ENCODE results near the gene CEP43.

The CEP43 gene

GRCh38 chr6:166952567-166953486 is 46.4 kb upstream of the CEP43 start:
- H3K4me3 ChIP-seq (replicated peaks; ENCODE audit: insufficient read depth, low read length) = no peak overlapping the region
- no peak for TF ChIP-seq REST (IDR thresholded peaks at IDR 0.05; ENCODE audit: insufficient replicate concordance, low read depth)
- no peak for TF ChIP-seq POLR2AphosphoS5 (IDR thresholded peaks at IDR 0.05; ENCODE audit: low read depth)
- no peak for TF ChIP-seq GABPA (IDR thresholded peaks at IDR 0.05; ENCODE audit: low read depth)
- TF ChIP-seq SPI1 (IDR thresholded peaks at IDR 0.05; ENCODE audit: borderline replicate concordance, low read depth) = no peak
- H3K27me3 ChIP-seq (ENCODE audit: insufficient read depth, poor library complexity, severe bottlenecking) = no peaks in the 10 kb centered on the region

GRCh38 chr6:166954118-166954713 is 45.0 kb upstream of the CEP43 start:
- no peak overlapping the region for H3K4me3 ChIP-seq (replicated peaks; ENCODE audit: insufficient read depth, low read length)
- TF ChIP-seq REST (IDR thresholded peaks at IDR 0.05; ENCODE audit: insufficient replicate concordance, low read depth) = no peak
- no peak for TF ChIP-seq CTCF (IDR thresholded peaks at IDR 0.05; ENCODE audit: insufficient read depth, low read length)
- TF ChIP-seq POLR2AphosphoS5 (IDR thresholded peaks at IDR 0.05; ENCODE audit: low read depth) = no peak
- TF ChIP-seq SPI1 (IDR thresholded peaks at IDR 0.05; ENCODE audit: borderline replicate concordance, low read depth) = no peak
- TF ChIP-seq GABPA (IDR thresholded peaks at IDR 0.05; ENCODE audit: low read depth) = no peak
- no peak for DNase-seq (ENCODE audit: low read depth in 1 of 2, low spot score in 1 of 2)
- no peaks in the 10 kb centered on the region for H3K27me3 ChIP-seq (ENCODE audit: insufficient read depth, poor library complexity, severe bottlenecking)
- peak overlapping the region; percentile 93 for H3K27ac ChIP-seq (replicated peaks)

More at GRCh38 chr6:166952567-166953486, 46.4 kb upstream of the CEP43 start:
- no peak for DNase-seq (ENCODE audit: low read depth in 1 of 2, low spot score in 1 of 2)
- no peak overlapping the region for H3K27ac ChIP-seq (replicated peaks)

GRCh38 chr6:166955121-166955864 is 43.9 kb upstream of the CEP43 start:
- TF ChIP-seq POLR2AphosphoS5 (IDR thresholded peaks at IDR 0.05; ENCODE audit: low read depth) (peak; percentile 73), REST (IDR thresholded peaks at IDR 0.05; ENCODE audit: insufficient replicate concordance, low read depth) (peak; percentile 58), SPI1 (IDR thresholded peaks at IDR 0.05; ENCODE audit: borderline replicate concordance, low read depth) (peak; percentile 59; the same call in 1 of the 2 replicates), GABPA (IDR thresholded peaks at IDR 0.05; ENCODE audit: low read depth) (peak; percentile 17; the same call in 1 of the 2 replicates), CTCF (IDR thresholded peaks at IDR 0.05; ENCODE audit: insufficient read depth, low read length) (no peak)
- Histone ChIP-seq H3K4me3 (replicated peaks; ENCODE audit: insufficient read depth, low read length) (peak overlapping the region; percentile 72), H3K27ac (replicated peaks) (peak overlapping the region; percentile 93), H3K27me3 (ENCODE audit: insufficient read depth, poor library complexity, severe bottlenecking) (no peaks in the 10 kb centered on the region)
- peak; percentile 62 to 90 for DNase-seq (ENCODE audit: low read depth in 1 of 2, low spot score in 1 of 2)

All from HL-60 (cell line).